ENCODE data around the gene KANSL1. TPM values are rescaled to one million over a fixed set of nuclear protein-coding genes. Genes with fewer than 3 reads are reported as not detected.

The KANSL1 gene
- total and polyA plus RNA-seq, 9 of the 15 experiments (the other 6 are each of a cell fraction or from before 2014, with no cell fraction given): 3.6 to 55.4 (median 31.8) TPM

- no peak for TF ChIP-seq CBFA2T3 (IDR thresholded peaks at IDR 0.05)
- TF ChIP-seq PBX2 (CRISPR knock-in tag; IDR thresholded peaks at IDR 0.05; ENCODE audit: low read depth): no peak
- no peak; the same call in 1 of the 2 replicates for TF ChIP-seq PBX2 (tag; conservative IDR thresholded peaks at IDR 0.05; ENCODE audit: low read depth)
- TF ChIP-seq ZNF274 (IDR thresholded peaks at IDR 0.05; ENCODE audit: borderline replicate concordance, low read depth, low read length): peak; percentile 27; the same call in 1 of the 2 replicates
- TF ChIP-seq ARID2 (IDR thresholded peaks at IDR 0.05): no peak
- no peak for TF ChIP-seq TRIM25 (IDR thresholded peaks at IDR 0.05; ENCODE audit: borderline replicate concordance)
- TF ChIP-seq ZNF175 (CRISPR knock-in tag; IDR thresholded peaks at IDR 0.05; ENCODE audit: low read depth): peak; percentile 10; the same call in 1 of the 2 replicates
- no peak for TF ChIP-seq U2AF2 (optimal IDR thresholded peaks at IDR 0.05; ENCODE audit: low read depth, low read length)
- TF ChIP-seq WHSC1 (IDR thresholded peaks at IDR 0.05; ENCODE audit: low read length): no peak
- TF ChIP-seq DLX4 (CRISPR knock-in tag; IDR thresholded peaks at IDR 0.05): no peak
- no peak for TF ChIP-seq IRF2 (CRISPR knock-in tag; IDR thresholded peaks at IDR 0.05)
- TF ChIP-seq ZNF23 (CRISPR knock-in tag; IDR thresholded peaks at IDR 0.05): no peak
- no peak for TF ChIP-seq ZNF589 (CRISPR knock-in tag; IDR thresholded peaks at IDR 0.05; ENCODE audit: low read depth)
- TF ChIP-seq LCOR (CRISPR knock-in tag; IDR thresholded peaks at IDR 0.05): peak; percentile 86; the same call in 1 of the 2 replicates
- no peak for TF ChIP-seq E2F3 (CRISPR knock-in tag; IDR thresholded peaks at IDR 0.05)
- 0 out of 2 replicates have a peak, but pooled peaks have one; percentile 21 for TF ChIP-seq ZNF12 (CRISPR knock-in tag; IDR thresholded peaks at IDR 0.05)
- TF ChIP-seq RFX1 (IDR thresholded peaks at IDR 0.05): no peak
- no peak for TF ChIP-seq SREBF2 (CRISPR knock-in tag; IDR thresholded peaks at IDR 0.05)
- TF ChIP-seq XRCC4 (IDR thresholded peaks at IDR 0.05; ENCODE audit: extremely low read depth, insufficient read depth, insufficient read length): no peak
- TF ChIP-seq ILF3 (IDR thresholded peaks at IDR 0.05; ENCODE audit: borderline replicate concordance): no peak; the same call in 1 of the 2 replicates
- peak; percentile 5 to 90; a peak in 2 of 4 replicates for TF ChIP-seq TEAD1 (CRISPR knock-in tag; IDR thresholded peaks at IDR 0.05)
- TF ChIP-seq RBM14 (IDR thresholded peaks at IDR 0.05; ENCODE audit: borderline replicate concordance, insufficient read depth, low read depth, low read length): no peak
- TF ChIP-seq BRD9 (IDR thresholded peaks at IDR 0.05; ENCODE audit: low read depth, partially characterized antibody): no peak
- TF ChIP-seq GABPB1 (CRISPR knock-in tag; IDR thresholded peaks at IDR 0.05): peak; percentile 98
- TF ChIP-seq GATAD2B (IDR thresholded peaks at IDR 0.05; ENCODE audit: borderline replicate concordance): peak; percentile 45; the same call in 1 of the 2 replicates
Observed at GRCh38 chr17:46193626-46194392, 580 bp upstream of the KANSL1 start (continued).

Measured in K562 (cell line).